CD1c-positive myeloid dendritic cell (primary cell): ENCODE results near the gene MAGI2.
"Not testable (repeated sequence)": the region's sequence is repeated elsewhere in the genome, so short reads cannot be mapped to it uniquely, and the experiment has no call there.

Experiments used
- DNase-seq: peaks from one replicate; pipeline ENCODE4 v3.0.0-alpha.2; 2016; ENCODE audit errors: extremely low spot score

The MAGI2 gene

GRCh38 chr7:78649976-78650375, 803.5 kb downstream of the MAGI2 start:
- no peak for DNase-seq

GRCh38 chr7:78649236-78649635, 804.2 kb downstream of the MAGI2 start:
- DNase-seq, result no peak

- DNase-seq, result no peak
Measured at GRCh38 chr7:78642751-78643150, 810.7 kb downstream of the MAGI2 start.

GRCh38 chr7:78638364-78638763, 815.1 kb downstream of the MAGI2 start:
- DNase-seq, result no peak

GRCh38 chr7:78636727-78637126, 816.7 kb downstream of the MAGI2 start:
- DNase-seq, result no peak

GRCh38 chr7:78635026-78635793, 818.3 kb downstream of the MAGI2 start:
- DNase-seq, result no peak

- no peak for DNase-seq
Measured at GRCh38 chr7:78634093-78634492, 819.4 kb downstream of the MAGI2 start.

GRCh38 chr7:78620920-78621319, 832.5 kb downstream of the MAGI2 start:
- no peak for DNase-seq

GRCh38 chr7:78616539-78616938, 836.9 kb downstream of the MAGI2 start:
- no peak for DNase-seq

GRCh38 chr7:78609281-78609680, 844.2 kb downstream of the MAGI2 start:
- DNase-seq, result no peak

GRCh38 chr7:78607099-78607498, 846.4 kb downstream of the MAGI2 start:
- DNase-seq, result no peak

GRCh38 chr7:78605119-78605518, 848.3 kb downstream of the MAGI2 start:
- no peak for DNase-seq

- no peak for DNase-seq
Measured at GRCh38 chr7:78601728-78602127, 851.7 kb downstream of the MAGI2 start.

GRCh38 chr7:78594156-78594555, 859.3 kb downstream of the MAGI2 start:
- DNase-seq, result no peak

- no peak for DNase-seq
Measured at GRCh38 chr7:78588393-78588792, 865.1 kb downstream of the MAGI2 start.

- no peak for DNase-seq
Measured at GRCh38 chr7:78587443-78588044, 865.9 kb downstream of the MAGI2 start.

- DNase-seq, result no peak
Measured at GRCh38 chr7:78585980-78586379, 867.5 kb downstream of the MAGI2 start.

- DNase-seq, result no peak
Measured at GRCh38 chr7:78578686-78579085, 874.8 kb downstream of the MAGI2 start.

GRCh38 chr7:78577174-78577952, 876.1 kb downstream of the MAGI2 start:
- not testable (repeated sequence) for DNase-seq

- DNase-seq, result no peak
Measured at GRCh38 chr7:78576236-78576635, 877.2 kb downstream of the MAGI2 start.

GRCh38 chr7:78571292-78571691, 882.2 kb downstream of the MAGI2 start:
- no peak for DNase-seq

GRCh38 chr7:78568690-78569089, 884.8 kb downstream of the MAGI2 start:
- DNase-seq, result no peak

- no peak for DNase-seq
Measured at GRCh38 chr7:78567836-78568235, 885.6 kb downstream of the MAGI2 start.
